Raji (cell line): ENCODE measurements around the gene PRSS33.

Source experiments
- POLR2A ChIP-seq: IDR thresholded peaks from 2 replicates; pipeline ENCODE4 v1.6.1; 2011; ENCODE audit warnings: low read depth, low read length, control low read depth; ENCODE audit not compliant: insufficient read depth

PRSS33 gene

DNA sequence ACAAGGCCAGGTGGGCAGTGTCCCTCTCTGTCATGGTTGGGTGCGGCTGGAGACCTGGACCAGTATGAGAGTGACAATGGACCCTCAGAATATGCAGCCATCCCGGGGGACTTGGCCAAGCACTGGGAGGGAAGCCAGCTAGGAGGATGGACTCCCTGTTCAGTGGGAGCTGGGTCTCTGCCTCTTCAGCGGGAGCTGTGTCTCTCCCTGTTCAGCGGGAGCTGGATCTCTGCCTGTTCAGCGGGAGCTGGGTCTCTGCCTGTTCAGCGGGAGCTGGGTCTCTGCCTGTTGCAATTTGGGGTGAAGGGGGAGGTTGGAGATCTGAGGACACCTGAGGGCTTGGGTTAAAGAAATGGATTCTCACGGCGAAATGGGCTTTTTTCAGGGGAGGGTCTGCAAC lies 3.8 kb upstream of the PRSS33 start:
- TF ChIP-seq POLR2A: no peak

DNA sequence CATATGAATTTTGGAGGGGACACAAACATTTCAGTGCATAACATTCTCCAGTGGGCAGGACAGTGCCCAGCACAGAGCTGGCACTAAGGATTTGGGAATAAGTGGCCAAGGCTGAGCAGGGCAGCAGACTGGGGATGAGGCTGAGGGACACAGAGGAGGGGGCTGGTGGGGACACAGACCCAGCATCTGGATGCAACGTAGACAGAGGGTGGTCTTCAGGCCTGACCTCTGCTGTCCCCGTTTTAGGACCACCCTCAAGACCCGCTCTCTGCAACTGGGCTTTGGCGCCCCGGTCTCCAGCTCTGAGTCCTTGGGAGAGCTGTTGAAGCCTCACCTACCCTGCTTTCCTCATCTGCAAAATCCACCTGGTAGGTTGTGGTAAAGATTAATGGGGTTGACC lies 3.3 kb upstream of the PRSS33 start:
- no peak for TF ChIP-seq POLR2A

DNA sequence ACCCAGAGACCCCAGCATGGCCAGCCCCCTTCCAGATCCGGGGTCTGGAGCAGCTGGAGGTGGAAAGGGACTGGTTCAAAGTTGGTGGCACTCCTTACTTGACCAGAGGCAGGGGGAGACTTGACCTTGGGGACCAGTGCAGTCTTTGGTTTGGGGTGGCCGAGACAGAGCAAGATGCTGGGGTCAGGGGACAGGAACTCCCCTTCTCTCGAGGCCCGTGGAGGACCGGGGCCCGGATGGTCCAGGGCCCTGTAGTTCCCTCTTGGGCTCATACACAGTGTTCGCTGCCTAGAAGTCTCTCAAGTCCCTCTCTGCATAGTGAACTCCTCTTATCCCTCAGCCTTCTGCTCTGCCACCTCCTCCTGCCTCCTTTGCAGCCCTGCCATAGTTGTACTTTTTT lies 601 bp upstream of the PRSS33 start:
- no peak for TF ChIP-seq POLR2A

GRCh38 chr16:2786826-2787151 lies 571 bp downstream of the PRSS33 start:
- no peak for TF ChIP-seq POLR2A

GRCh38 chr16:2786061-2786825 lies 1.1 kb downstream of the PRSS33 start:
- TF ChIP-seq POLR2A: no peak

- TF ChIP-seq POLR2A: no peak
Observed at GRCh38 chr16:2785101-2785991, 2.0 kb downstream of the PRSS33 start.

DNA sequence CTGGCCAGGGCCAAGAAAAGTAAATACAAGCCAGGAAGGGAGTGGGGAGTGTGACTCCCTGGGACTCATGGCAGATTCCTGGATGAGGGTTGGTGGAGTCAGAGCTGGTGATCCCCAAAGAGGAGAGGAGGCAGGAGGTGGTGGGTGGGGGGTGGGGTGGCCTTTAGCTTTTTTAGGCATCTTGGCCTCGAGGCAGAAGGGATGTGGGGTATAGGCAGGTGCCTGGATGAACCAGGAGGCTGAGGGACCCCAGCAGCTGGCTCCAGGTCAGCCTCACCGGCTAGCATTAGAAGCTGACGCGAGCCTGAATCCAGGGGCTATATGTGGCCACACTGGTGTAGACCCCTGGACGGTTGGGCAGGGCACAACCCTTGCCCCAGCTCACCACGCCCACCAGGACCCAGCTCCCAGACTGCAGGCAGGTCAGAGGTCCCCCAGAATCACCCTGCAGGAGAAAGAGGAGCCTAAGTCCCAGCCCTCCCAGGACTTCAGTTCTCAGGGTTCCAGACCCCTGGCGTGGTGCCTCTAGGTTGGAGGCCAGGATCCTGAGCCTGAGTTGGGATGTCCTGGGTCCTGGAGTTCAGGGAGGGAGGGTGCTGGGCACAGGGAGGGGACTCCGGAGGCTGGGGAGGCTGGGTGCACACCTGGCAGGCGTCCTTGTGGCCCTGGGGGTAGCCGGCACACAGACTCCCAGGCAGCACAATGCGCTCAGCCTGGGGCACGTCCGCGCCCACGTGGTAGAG lies 2.8 kb downstream of the PRSS33 start:
- no peak for TF ChIP-seq POLR2A

- no peak for TF ChIP-seq POLR2A
Observed at GRCh38 chr16:2783581-2784357, 3.6 kb downstream of the PRSS33 start.

DNA sequence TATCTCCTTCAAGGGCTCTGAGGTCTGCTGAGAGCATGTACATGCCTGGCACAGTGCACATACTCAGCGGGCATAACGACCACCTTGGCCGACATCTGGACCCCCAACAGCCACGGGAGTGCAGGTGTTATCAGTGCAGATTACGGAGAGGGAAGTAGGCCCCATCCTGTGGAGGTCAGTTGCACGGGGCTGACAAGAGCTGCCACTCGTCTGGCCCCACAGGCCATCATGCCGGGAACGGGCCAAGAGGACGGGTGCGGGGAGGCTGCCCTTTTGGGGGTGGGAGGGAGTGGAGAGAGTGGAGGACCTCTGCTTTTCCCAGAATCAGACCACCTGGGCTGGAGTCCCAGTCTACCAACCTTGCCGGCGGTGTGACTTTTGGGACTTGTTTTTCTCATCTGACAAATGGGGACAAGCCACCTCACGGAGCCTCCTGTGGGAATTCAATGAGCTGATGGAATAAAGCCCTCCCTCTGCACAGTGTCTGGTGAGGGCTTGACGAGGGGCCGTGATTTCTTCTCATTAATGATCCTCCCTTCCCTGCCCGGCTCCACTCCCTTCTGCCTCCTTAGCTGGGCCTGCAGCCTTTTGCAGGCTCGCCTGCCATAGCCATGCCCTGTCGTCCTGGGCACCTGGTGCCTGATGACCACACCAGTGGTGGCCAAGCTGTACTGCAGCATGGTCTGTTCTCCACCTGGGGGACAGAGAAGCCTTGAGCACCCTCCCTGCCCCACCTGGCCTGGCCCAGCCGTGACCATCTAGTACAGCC lies 4.6 kb downstream of the PRSS33 start:
- TF ChIP-seq POLR2A: no peak

DNA sequence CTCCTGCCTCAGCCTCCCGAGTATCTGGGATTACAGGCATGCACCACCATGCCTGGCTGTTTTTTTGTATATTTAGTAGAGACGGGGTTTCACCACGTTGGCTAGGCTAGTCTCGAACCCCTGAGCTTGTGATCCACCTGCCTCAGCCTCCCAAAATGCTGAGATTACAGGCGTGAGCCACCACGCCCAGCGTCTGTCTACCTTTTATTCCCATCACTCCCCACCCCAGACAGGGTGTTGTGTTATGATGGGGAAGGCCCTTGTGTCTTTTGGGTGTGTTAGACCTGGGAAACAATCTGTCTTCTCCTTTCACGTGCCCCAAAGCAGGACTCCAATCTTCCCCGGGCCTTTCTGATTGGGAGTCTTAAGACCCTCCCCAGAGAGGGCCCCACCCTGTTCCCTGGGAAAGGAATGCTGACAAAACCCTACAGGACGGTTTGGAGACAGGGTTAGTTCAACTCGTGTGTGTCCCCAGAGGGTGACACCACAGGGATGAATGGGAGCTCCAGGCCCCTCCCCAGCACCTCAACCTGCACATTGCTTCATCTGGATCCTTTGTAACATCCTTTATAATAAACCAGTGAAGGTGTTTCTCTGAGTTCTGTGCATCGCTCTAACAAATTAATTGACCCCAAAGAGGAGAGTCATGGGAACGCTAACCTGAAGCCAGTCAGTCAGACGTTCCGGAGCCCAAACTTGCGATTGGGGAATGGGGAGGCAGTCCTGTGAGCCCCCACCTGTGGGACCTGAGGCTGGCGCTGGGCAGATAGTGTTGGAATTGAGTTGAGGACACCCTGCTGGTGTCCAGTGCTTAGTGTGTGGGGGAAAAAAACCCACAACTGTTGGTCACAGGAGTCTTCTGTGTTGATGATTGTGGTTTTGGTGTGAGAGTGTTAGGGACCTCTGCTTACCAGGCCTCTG lies 7.1 kb downstream of the PRSS33 start:
- peak; percentile 28; the same call in 1 of the 2 replicates for TF ChIP-seq POLR2A

GRCh38 chr16:2779151-2779920 lies 8.0 kb downstream of the PRSS33 start:
- TF ChIP-seq POLR2A: peak; percentile 62; the same call in 1 of the 2 replicates

DNA sequence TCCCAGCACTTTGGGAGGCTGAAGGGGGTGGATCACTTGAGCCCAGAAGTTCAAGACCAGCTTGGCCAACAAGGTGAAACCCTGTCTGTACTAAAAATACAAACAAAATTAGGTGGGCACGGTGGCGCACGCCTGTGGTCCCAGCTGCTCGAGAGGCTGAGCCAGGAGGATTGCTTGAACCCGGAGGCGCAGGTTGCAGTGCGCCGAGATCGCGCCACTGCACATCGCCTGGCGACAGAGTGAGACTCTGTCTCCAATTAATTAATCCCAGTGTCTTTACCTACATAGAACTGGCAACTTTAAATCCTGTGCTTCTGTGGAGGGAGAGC lies 8.8 kb downstream of the PRSS33 start:
- TF ChIP-seq POLR2A: no peak
